ENCODE results near the gene SEMA4F. TPM values are rescaled to one million over a fixed set of nuclear protein-coding genes. Genes with fewer than 3 reads are reported as not detected.

SEMA4F gene
- total RNA-seq, 4 donors from 2014 or later, result 2.7 to 11.5 (median 3.6) TPM

DNA sequence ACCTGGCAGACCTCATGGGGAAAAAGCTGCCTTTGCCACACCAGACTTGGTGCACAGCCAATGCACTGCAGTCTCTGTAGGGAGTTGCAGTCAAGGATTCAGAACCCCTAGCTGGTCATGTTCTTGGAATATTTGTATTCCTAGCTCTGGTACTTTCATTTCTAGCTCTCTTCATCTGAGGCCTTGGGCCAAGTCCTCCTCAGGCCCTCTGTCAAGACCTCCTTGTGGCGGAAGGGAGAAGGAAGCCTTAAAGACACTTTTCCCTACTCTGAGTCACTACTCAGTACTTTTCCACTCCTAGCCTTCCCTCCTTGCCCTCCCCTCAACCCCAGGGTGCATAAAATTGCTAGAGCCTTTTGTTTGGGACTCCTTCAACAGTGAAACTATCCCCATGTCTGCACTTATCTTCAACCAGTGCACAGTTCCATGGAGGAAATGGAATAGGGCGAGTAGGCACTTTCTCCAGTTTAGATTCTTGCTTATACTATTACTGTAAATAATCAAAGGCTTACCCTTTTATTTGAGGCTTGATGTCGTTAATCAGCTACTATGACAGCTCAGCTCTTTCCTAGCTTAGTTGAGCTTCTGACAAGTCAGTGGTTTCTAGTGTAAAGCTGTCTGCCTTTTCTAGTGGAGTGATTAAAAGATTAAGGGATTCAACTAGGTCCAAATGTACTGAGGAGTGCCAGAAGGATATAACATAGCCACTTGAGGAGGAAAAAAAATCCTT, 21.7 kb upstream of the SEMA4F start:
- no peaks in the 10 kb centered on the region for H3K9me3 ChIP-seq
- no peak overlapping the region for H3K4me3 ChIP-seq
- H3K36me3 ChIP-seq, result no peaks in the 10 kb centered on the region
- ATAC-seq, result no peak
- H3K27me3 ChIP-seq, result no peaks in the 10 kb centered on the region
- H3K4me1 ChIP-seq, result no peaks in the 10 kb centered on the region
- no peak for TF ChIP-seq CTCF (IDR thresholded peaks at IDR 0.05)
- no peak for TF ChIP-seq POLR2AphosphoS5 (IDR thresholded peaks at IDR 0.05)
- no peak for TF ChIP-seq POLR2A (IDR thresholded peaks at IDR 0.05)
- TF ChIP-seq EP300 (IDR thresholded peaks at IDR 0.05), result no peak
- H3K27ac ChIP-seq, result no peak overlapping the region
- WGBS, 2 donors (ENCODE audit: low coverage in 1 of 2), result 64 to 83% methylated on average over 2 to 3 of the region's 3 CpGs

DNA sequence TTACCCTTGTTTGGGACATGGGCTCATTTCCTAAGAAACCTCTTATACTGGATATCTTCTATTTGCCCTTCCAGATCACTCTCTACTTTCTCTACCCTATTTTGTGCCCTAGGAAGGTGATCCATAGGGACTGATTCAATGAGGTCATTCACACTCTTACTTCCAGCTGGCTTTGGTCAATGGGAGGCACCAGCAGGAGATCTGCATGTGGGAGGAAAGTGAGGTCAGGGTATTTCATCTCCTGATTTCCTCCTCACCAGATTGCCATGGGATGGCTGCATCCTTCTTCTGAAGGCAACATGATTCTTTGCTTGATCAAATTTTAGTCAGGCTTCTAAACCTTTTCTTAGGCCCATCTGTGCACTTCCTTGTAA, 21.1 kb upstream of the SEMA4F start:
- ATAC-seq, result no peak
- no peaks in the 10 kb centered on the region for H3K4me1 ChIP-seq

GRCh38 chr2:74639550-74639949, 14.5 kb upstream of the SEMA4F start:
- TF ChIP-seq POLR2AphosphoS5 (IDR thresholded peaks at IDR 0.05) (no peak), POLR2A (IDR thresholded peaks at IDR 0.05) (no peak), EP300 (IDR thresholded peaks at IDR 0.05) (no peak), CTCF (IDR thresholded peaks at IDR 0.05) (no peak)
- H3K4me3 ChIP-seq, result no peak overlapping the region
- H3K36me3 ChIP-seq, result no peaks in the 10 kb centered on the region
- WGBS, 2 donors (ENCODE audit: low coverage in 1 of 2), result 40 to 57% methylated on average over 1 to 2 of the region's 2 CpGs
- no peaks in the 10 kb centered on the region for H3K4me1 ChIP-seq
- H3K27ac ChIP-seq, result no peak overlapping the region
- H3K27me3 ChIP-seq, result peaks cover 13% of the 10 kb centered on the region
- H3K9me3 ChIP-seq, result no peaks in the 10 kb centered on the region
- ATAC-seq, result no peak

More for the DNA sequence above, 21.1 kb upstream of the SEMA4F start:
- Histone ChIP-seq H3K4me3 (no peak overlapping the region), H3K27me3 (no peaks in the 10 kb centered on the region), H3K9me3 (no peaks in the 10 kb centered on the region), H3K27ac (no peak overlapping the region), H3K36me3 (no peaks in the 10 kb centered on the region)
- no peak for TF ChIP-seq POLR2AphosphoS5 (IDR thresholded peaks at IDR 0.05)
- no peak for TF ChIP-seq EP300 (IDR thresholded peaks at IDR 0.05)
- TF ChIP-seq CTCF (IDR thresholded peaks at IDR 0.05), result no peak
- TF ChIP-seq POLR2A (IDR thresholded peaks at IDR 0.05), result no peak

DNA sequence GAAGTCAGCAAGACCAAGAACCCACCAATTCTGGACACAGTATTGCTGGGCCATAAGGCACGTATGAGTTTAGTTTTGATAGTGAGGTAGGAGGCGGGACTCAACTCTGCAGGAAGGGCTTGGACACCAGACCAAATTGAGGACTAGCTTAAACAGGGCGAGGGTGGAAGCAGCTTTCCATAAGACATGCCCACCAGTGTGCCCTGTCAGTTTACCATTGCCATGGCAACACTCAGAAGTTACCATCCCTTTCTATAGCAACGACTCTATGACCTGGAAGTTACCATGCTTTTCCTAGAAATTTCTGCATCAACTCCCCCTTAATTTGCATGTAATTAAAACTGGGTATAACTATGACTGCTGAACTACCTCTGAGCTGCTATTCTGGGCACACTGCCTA, 8.7 kb upstream of the SEMA4F start:
- no peak for ATAC-seq
- no peak overlapping the region for H3K27ac ChIP-seq
- no peak for TF ChIP-seq POLR2AphosphoS5 (IDR thresholded peaks at IDR 0.05)
- no peak for TF ChIP-seq EP300 (IDR thresholded peaks at IDR 0.05)
- TF ChIP-seq CTCF (IDR thresholded peaks at IDR 0.05), result no peak
- no peak for TF ChIP-seq POLR2A (IDR thresholded peaks at IDR 0.05)
- peaks cover 0 to 6% (median 0%) of the 10 kb centered on the region in 3 donors for H3K4me1 ChIP-seq
- H3K4me3 ChIP-seq, result no peak overlapping the region
- 71 to 74% methylated on average over 3 to 4 of the region's 4 CpGs for WGBS, 2 donors (ENCODE audit: low coverage in 1 of 2)
- H3K9me3 ChIP-seq, result no peaks in the 10 kb centered on the region
- H3K36me3 ChIP-seq, result no peaks in the 10 kb centered on the region
- H3K27me3 ChIP-seq, result peaks cover 54% of the 10 kb centered on the region

DNA sequence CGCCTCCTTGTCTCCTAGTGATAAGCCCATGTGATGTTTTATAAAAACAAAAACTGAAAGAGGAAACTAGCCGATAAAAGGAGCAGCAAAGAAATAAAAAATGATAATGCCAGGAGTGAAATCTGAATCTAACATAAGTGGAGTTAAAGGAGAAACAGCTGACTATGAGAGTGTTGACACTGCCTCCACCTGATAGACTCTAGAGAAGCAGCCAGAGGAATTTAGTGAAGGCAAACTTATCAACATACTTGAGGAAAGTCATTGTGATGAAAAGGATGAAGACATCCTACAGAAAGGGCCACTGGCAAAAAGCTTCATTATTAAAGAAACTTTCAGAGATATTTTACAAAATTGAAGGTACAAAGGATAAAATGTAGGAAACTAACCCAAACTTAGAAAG, 7.8 kb upstream of the SEMA4F start:
- no peak overlapping the region for H3K4me3 ChIP-seq
- no peaks in the 10 kb centered on the region for H3K9me3 ChIP-seq
- peaks cover 54% of the 10 kb centered on the region for H3K27me3 ChIP-seq
- no peak overlapping the region for H3K27ac ChIP-seq
- no peak for ATAC-seq
- peaks cover 0 to 6% (median 0%) of the 10 kb centered on the region in 3 donors for H3K4me1 ChIP-seq
- WGBS, 2 donors (ENCODE audit: low coverage in 1 of 2), result 49% methylated on average over 2 of the region's 2 CpGs; no CpG with 5 or more reads in 1 of the 2 donors
- TF ChIP-seq POLR2AphosphoS5 (IDR thresholded peaks at IDR 0.05) (no peak), EP300 (IDR thresholded peaks at IDR 0.05) (no peak), CTCF (IDR thresholded peaks at IDR 0.05) (no peak), POLR2A (IDR thresholded peaks at IDR 0.05) (no peak)
- H3K36me3 ChIP-seq, result no peaks in the 10 kb centered on the region

All from gastroesophageal sphincter (tissue), 4 donors.